ENCODE results near the gene PTS.

- no peak for TF ChIP-seq POLR2A (IDR thresholded peaks at IDR 0.05)
- TF ChIP-seq CTCF (IDR thresholded peaks at IDR 0.05), result no peak
Measured at GRCh38 chr11:112213753-112214152, 12.5 kb upstream of the PTS start.
